ENCODE data around the gene MCCD1. TPM values are rescaled to one million over a fixed set of nuclear protein-coding genes. Genes with fewer than 3 reads are reported as not detected.
A peak's percentile ranks its signal among the peaks of the same experiment; 100 is the strongest.

Gene MCCD1
- total and polyA plus RNA-seq, 2 of the 13 experiments (the other 11 are each of a cell fraction or from before 2014, with no cell fraction given): 0.15 TPM; not detected in 1

GRCh38 chr6:31525553-31525931 lies 3.2 kb upstream of the MCCD1 start:
- Histone ChIP-seq H3K4me1 (ENCODE audit: insufficient read depth, low read length) (peaks cover 47% of the 10 kb centered on the region), H3K27me3 (ENCODE audit: control insufficient read depth in 1 of 2, insufficient read depth in 2 of 2, low read length in 2 of 2) (no peaks in the 10 kb centered on the region), H3K4me2 (ENCODE audit: low read depth, low read length) (0 out of 2 replicates have a peak overlapping the region, but pooled peaks have one; percentile 23), H3K9me3 (ENCODE audit: low read length) (no peaks in the 10 kb centered on the region), H3K4me3 (replicated peaks in 1 of 3; ENCODE audit: insufficient read depth in 1 of 3, low read depth in 2 of 3, low read length in 3 of 3) (0 out of 6 replicates have a peak overlapping the region, but pooled peaks of 1 of the 3 experiments have one; percentile 8), H3K36me3 (replicated peaks in 1 of 2; ENCODE audit: control insufficient read depth in 1 of 2, insufficient read depth in 2 of 2, low read length in 2 of 2) (peaks cover 7 to 9% of the 10 kb centered on the region in 2 experiments; a peak in 4 of 5 replicates), H3K79me2 (ENCODE audit: insufficient read depth, low read length) (no peaks in the 10 kb centered on the region), H3K27ac (ENCODE audit: extremely low read length, insufficient read depth, low read length) (no peak overlapping the region), H4K20me1 (ENCODE audit: insufficient read depth, low read length) (peaks cover 10% of the 10 kb centered on the region; the same call in 1 of the 2 replicates), H2AFZ (ENCODE audit: low read length) (no peak overlapping the region), H3K9ac (ENCODE audit: insufficient read depth, low read depth, low read length) (no peak overlapping the region)
- TF ChIP-seq ZNF772 (CRISPR knock-in tag; IDR thresholded peaks at IDR 0.05) (no peak), BORCS8-MEF2B (CRISPR knock-in tag; IDR thresholded peaks at IDR 0.05) (peak; percentile 13; the same call in 1 of the 2 replicates), ZNF546 (CRISPR knock-in tag; conservative IDR thresholded peaks at IDR 0.05) (no peak)
- TF ChIP-seq, protein P1, sequence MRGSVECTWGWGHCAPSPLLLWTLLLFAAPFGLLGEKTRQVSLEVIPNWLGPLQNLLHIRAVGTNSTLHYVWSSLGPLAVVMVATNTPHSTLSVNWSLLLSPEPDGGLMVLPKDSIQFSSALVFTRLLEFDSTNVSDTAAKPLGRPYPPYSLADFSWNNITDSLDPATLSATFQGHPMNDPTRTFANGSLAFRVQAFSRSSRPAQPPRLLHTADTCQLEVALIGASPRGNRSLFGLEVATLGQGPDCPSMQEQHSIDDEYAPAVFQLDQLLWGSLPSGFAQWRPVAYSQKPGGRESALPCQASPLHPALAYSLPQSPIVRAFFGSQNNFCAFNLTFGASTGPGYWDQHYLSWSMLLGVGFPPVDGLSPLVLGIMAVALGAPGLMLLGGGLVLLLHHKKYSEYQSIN (CRISPR knock-in tag; IDR thresholded peaks at IDR 0.05; ENCODE audit: borderline replicate concordance): no peak
- TF ChIP-seq, protein P2, sequence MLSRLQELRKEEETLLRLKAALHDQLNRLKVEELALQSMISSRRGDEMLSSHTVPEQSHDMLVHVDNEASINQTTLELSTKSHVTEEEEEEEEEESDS (CRISPR knock-in tag; IDR thresholded peaks at IDR 0.05; ENCODE audit: borderline replicate concordance): no peak
- TF ChIP-seq, protein P3, sequence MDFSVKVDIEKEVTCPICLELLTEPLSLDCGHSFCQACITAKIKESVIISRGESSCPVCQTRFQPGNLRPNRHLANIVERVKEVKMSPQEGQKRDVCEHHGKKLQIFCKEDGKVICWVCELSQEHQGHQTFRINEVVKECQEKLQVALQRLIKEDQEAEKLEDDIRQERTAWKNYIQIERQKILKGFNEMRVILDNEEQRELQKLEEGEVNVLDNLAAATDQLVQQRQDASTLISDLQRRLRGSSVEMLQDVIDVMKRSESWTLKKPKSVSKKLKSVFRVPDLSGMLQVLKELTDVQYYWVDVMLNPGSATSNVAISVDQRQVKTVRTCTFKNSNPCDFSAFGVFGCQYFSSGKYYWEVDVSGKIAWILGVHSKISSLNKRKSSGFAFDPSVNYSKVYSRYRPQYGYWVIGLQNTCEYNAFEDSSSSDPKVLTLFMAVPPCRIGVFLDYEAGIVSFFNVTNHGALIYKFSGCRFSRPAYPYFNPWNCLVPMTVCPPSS (IDR thresholded peaks at IDR 0.05): no peak
- no peak for ATAC-seq
- ChIA-PET CTCF (ENCODE audit: low intra/inter-chr PET ratio, low total read pairs) (no interaction called here), POLR2A (interaction anchor here (1.1 to 8.3 kb wide), 3 partner anchors 16 to 126 kb away, joined by 3 to 123 read pairs (median 3); partner anchors contain the start of gene DDX39B)
- intact Hi-C loops (cut with micrococcal nuclease; ENCODE audit: unreplicated experiment) (no loop called here), in situ Hi-C loops (cut with HindIII; ENCODE audit: extremely low pct_ligation_motif_present, low pct_unique_long_range_greater_than_20kb) (loop anchor here (5.0 kb wide), 1 partner anchor 33 kb away; no protein-coding TSS in a partner anchor)
- WGBS (ENCODE audit: low lambda C conversion rate): 56% methylated on average over 8 of the region's 8 CpGs
- no peak for DNase-seq (ENCODE audit: low spot score)
- no peak for FAIRE-seq
- no TSS peak for BruUV-seq (replicated peaks)

Data from HepG2 (cell line).